Activated CD4-positive, alpha-beta T cell treated with anti-CD3 and anti-CD28 coated beads for 36 hours (primary cell): ENCODE results near the gene SLC22A17. TPM values are rescaled to one million over a fixed set of nuclear protein-coding genes. Genes with fewer than 3 reads are reported as not detected.
"Not testable (repeated sequence)": the region's sequence is repeated elsewhere in the genome, so short reads cannot be mapped to it uniquely, and the experiment has no call there.

Experiments used
- ATAC-seq: fragments of 200-7000 bp; cut with Tn5 transposase; one replicate; pipeline ENCODE4 v1.10.0; 2021; ENCODE audit warnings: mild to moderate bottlenecking, moderate library complexity
- CTCF ChIA-PET: fragments of 350-600 bp; sonication (Branson Sonifier 250); formaldehyde crosslinking; loops from one replicate; lab custom pipeline; 2021; ENCODE audit warnings: antibody characterized with exemption; lab: Charles Lee
- POLR2A ChIA-PET: fragments of 350-600 bp; sonication (Branson Sonifier 250); formaldehyde crosslinking; loops from one replicate; lab custom pipeline; 2021; ENCODE audit warnings: antibody characterized with exemption, inconsistent platforms; lab: Charles Lee
- DNase-seq: peaks from one replicate; pipeline ENCODE4 v3.0.0-alpha.2; 2020
- H3K27ac Mint-ChIP-seq: one replicate; pipeline ENCODE4 v1.8.0; 2021; ENCODE audit warnings: mixed read lengths
- H3K27me3 Mint-ChIP-seq: one replicate; pipeline ENCODE4 v1.8.0; 2021; ENCODE audit warnings: mixed read lengths
- H3K36me3 Mint-ChIP-seq: one replicate; pipeline ENCODE4 v1.8.0; 2021; ENCODE audit warnings: low read depth, mixed read lengths
- H3K4me1 Mint-ChIP-seq: one replicate; pipeline ENCODE4 v1.8.0; 2021; ENCODE audit warnings: mixed read lengths
- H3K4me3 Mint-ChIP-seq: one replicate; pipeline ENCODE4 v1.8.0; 2021; ENCODE audit warnings: mild to moderate bottlenecking, moderate library complexity, mixed read lengths
- H3K9me3 Mint-ChIP-seq: one replicate; pipeline ENCODE4 v1.8.0; 2021; ENCODE audit warnings: low read depth, mixed read lengths
- intact Hi-C, 2 experiments: fragments of 100-400 bp; cut with DNase I in 1 of 2; cut with micrococcal nuclease in 1 of 2; formaldehyde crosslinking; loops; one replicate each; pipeline versions ENCODE4 v1.14.2 to v1.15.1; 2022 to 2024; cut with DNase I, micrococcal nuclease
- total RNA-seq, 2 experiments: library from RNA; stranded (reverse); gene quantifications; one replicate each; pipeline ENCODE4 v1.2.3, GENCODE V29; 2021

Gene SLC22A17
- total RNA-seq, 2 experiments from 2014 or later = 4.7 to 5.3 TPM

- H3K4me1 Mint-ChIP-seq = peaks cover 15% of the 10 kb centered on the region
- H3K27me3 Mint-ChIP-seq = no peaks in the 10 kb centered on the region
- intact Hi-C loops = no loop called here
- peak overlapping the region; percentile 4 for H3K27ac Mint-ChIP-seq
- no peak overlapping the region for H3K4me3 Mint-ChIP-seq
- DNase-seq = no peak
- POLR2A ChIA-PET = interaction anchor here (0.6 to 1.8 kb wide), 5 partner anchors 16 to 39 kb away, joined by 3 to 11 read pairs (median 3); partner anchors contain the start of genes PPP1R3E and SLC22A17
- no peak for ATAC-seq
- CTCF ChIA-PET = interaction anchor here (0.8 to 11.6 kb wide), 21 partner anchors 9 to 304 kb away, joined by 3 to 173 read pairs (median 3); partner anchors contain the start of genes CMTM5 and PPP1R3E
- no peaks in the 10 kb centered on the region for H3K9me3 Mint-ChIP-seq
- peaks cover 33% of the 10 kb centered on the region for H3K36me3 Mint-ChIP-seq
Measured at GRCh38 chr14:23326491-23327332, 26.0 kb downstream of the SLC22A17 start.

GRCh38 chr14:23325746-23326145 lies 26.9 kb downstream of the SLC22A17 start:
- H3K27me3 Mint-ChIP-seq, H3K27ac Mint-ChIP-seq, H3K9me3 Mint-ChIP-seq, intact Hi-C loops, ATAC-seq, DNase-seq, H3K4me3 Mint-ChIP-seq: not testable (repeated sequence)
- ChIA-PET POLR2A (interaction anchor here (1.7 to 1.8 kb wide), 2 partner anchors 24 to 27 kb away, joined by 4 to 11 read pairs; partner anchors contain the start of genes PPP1R3E and SLC22A17), CTCF (interaction anchor here (0.6 to 11.6 kb wide), 7 partner anchors 26 to 57 kb away, joined by 3 to 173 read pairs (median 4); partner anchors contain the start of gene PPP1R3E)
- H3K4me1 Mint-ChIP-seq = peaks cover 15% of the 10 kb centered on the region
- H3K36me3 Mint-ChIP-seq = peaks cover 33% of the 10 kb centered on the region

- CTCF ChIA-PET = interaction anchor here (2.6 to 11.6 kb wide), 2 partner anchors 25 to 55 kb away, joined by 14 to 173 read pairs; partner anchors contain the start of gene PPP1R3E
- H3K4me1 Mint-ChIP-seq = peaks cover 20% of the 10 kb centered on the region
- no peak overlapping the region for H3K27ac Mint-ChIP-seq
- no peak overlapping the region for H3K4me3 Mint-ChIP-seq
- DNase-seq (no peak), ATAC-seq (no peak)
- H3K9me3 Mint-ChIP-seq = no peaks in the 10 kb centered on the region
- intact Hi-C loops = loop anchor here in 1 of 2 experiments (5.0 kb wide), 2 partner anchors 232 to 1117 kb away; partner anchors contain the start of genes SDR39U1 and THTPA
- H3K27me3 Mint-ChIP-seq = no peaks in the 10 kb centered on the region
- H3K36me3 Mint-ChIP-seq = peaks cover 33% of the 10 kb centered on the region
- POLR2A ChIA-PET = interaction anchor here (0.6 kb wide), 1 partner anchor 15 kb away, joined by 7 read pairs; no protein-coding TSS in a partner anchor
Measured at GRCh38 chr14:23324993-23325392, 27.7 kb downstream of the SLC22A17 start.

GRCh38 chr14:23324455-23324846 lies 28.2 kb downstream of the SLC22A17 start:
- no peaks in the 10 kb centered on the region for H3K9me3 Mint-ChIP-seq
- peaks cover 25% of the 10 kb centered on the region for H3K4me1 Mint-ChIP-seq
- ChIA-PET CTCF (interaction anchor here (0.6 to 11.6 kb wide), 4 partner anchors 24 to 236 kb away, joined by 3 to 173 read pairs (median 14); partner anchors contain the start of gene PPP1R3E), POLR2A (no interaction called here)
- H3K27ac Mint-ChIP-seq = no peak overlapping the region
- ATAC-seq (no peak), DNase-seq (no peak)
- no peaks in the 10 kb centered on the region for H3K27me3 Mint-ChIP-seq
- H3K36me3 Mint-ChIP-seq = peaks cover 34% of the 10 kb centered on the region
- no peak overlapping the region for H3K4me3 Mint-ChIP-seq
- intact Hi-C loops = loop anchor here in 1 of 2 experiments (5.0 kb wide), 2 partner anchors 233 to 1118 kb away; partner anchors contain the start of genes SDR39U1 and THTPA

GRCh38 chr14:23323838-23324454 lies 28.7 kb downstream of the SLC22A17 start:
- ChIA-PET POLR2A (interaction anchor here (4.7 kb wide), 1 partner anchor 21 kb away, joined by 93 read pairs; the partner anchor contains the start of gene PPP1R3E), CTCF (interaction anchor here (0.6 to 11.6 kb wide), 5 partner anchors 14 to 237 kb away, joined by 3 to 173 read pairs (median 14); partner anchors contain the start of gene PPP1R3E)
- Mint-ChIP-seq H3K27ac (peak overlapping the region; percentile 9), H3K36me3 (peaks cover 34% of the 10 kb centered on the region), H3K4me1 (peaks cover 25% of the 10 kb centered on the region), H3K9me3 (no peaks in the 10 kb centered on the region), H3K4me3 (no peak overlapping the region), H3K27me3 (no peaks in the 10 kb centered on the region)
- ATAC-seq (no peak), DNase-seq (no peak)
- intact Hi-C loops = loop anchor here (2.0 to 5.0 kb wide), 3 partner anchors 59 to 1118 kb away; partner anchors contain the start of genes SDR39U1 (in 1 of the 2) and THTPA (in 1 of the 2)

GRCh38 chr14:23322568-23323517 lies 29.8 kb downstream of the SLC22A17 start:
- H3K27me3 Mint-ChIP-seq = no peaks in the 10 kb centered on the region
- ChIA-PET CTCF (interaction anchor here (0.8 to 11.6 kb wide), 15 partner anchors 9 to 254 kb away, joined by 3 to 173 read pairs (median 5); partner anchors contain the start of genes HOMEZ and PPP1R3E), POLR2A (interaction anchor here (0.6 to 4.7 kb wide), 7 partner anchors 20 to 588 kb away, joined by 3 to 93 read pairs (median 6); partner anchors contain the start of genes ACIN1, C14orf119, HOMEZ and PPP1R3E)
- ATAC-seq = no peak
- DNase-seq = no peak
- peaks cover 25% of the 10 kb centered on the region for H3K4me1 Mint-ChIP-seq
- H3K27ac Mint-ChIP-seq = peak overlapping the region; percentile 94
- intact Hi-C loops = loop anchor here (1.0 to 5.0 kb wide), 4 partner anchors 37 to 1119 kb away; partner anchors contain the start of genes HOMEZ (in 1 of the 2), SDR39U1 (in 1 of the 2) and THTPA (in 1 of the 2)
- H3K9me3 Mint-ChIP-seq = no peaks in the 10 kb centered on the region
- peaks cover 34% of the 10 kb centered on the region for H3K36me3 Mint-ChIP-seq
- peak overlapping the region; percentile 93 for H3K4me3 Mint-ChIP-seq

- DNase-seq (peak; percentile 82), ATAC-seq (peak; percentile 7)
- Mint-ChIP-seq H3K27ac (peak overlapping the region; percentile 94), H3K4me3 (peak overlapping the region; percentile 93), H3K36me3 (peaks cover 34% of the 10 kb centered on the region), H3K9me3 (no peaks in the 10 kb centered on the region), H3K27me3 (no peaks in the 10 kb centered on the region), H3K4me1 (peaks cover 25% of the 10 kb centered on the region)
- ChIA-PET POLR2A (interaction anchor here (0.6 to 4.7 kb wide), 13 partner anchors 19 to 825 kb away, joined by 3 to 93 read pairs (median 4); partner anchors contain the start of genes ACIN1, C14orf119, HOMEZ and NGDN), CTCF (interaction anchor here (0.7 to 11.6 kb wide), 21 partner anchors 10 to 253 kb away, joined by 3 to 173 read pairs (median 4); partner anchors contain the start of genes AP1G2, HOMEZ, NGDN and PPP1R3E)
- intact Hi-C loops = loop anchor here (1.0 to 5.0 kb wide), 16 partner anchors 21 to 1938 kb away; partner anchors contain the start of genes HOMEZ (in 2 of the 2), NGDN (in 2 of the 2), THTPA (in 2 of the 2) and ACIN1 (in 1 of the 2)
Measured at GRCh38 chr14:23321572-23322547, 30.8 kb downstream of the SLC22A17 start.

GRCh38 chr14:23320584-23321571 lies 31.8 kb downstream of the SLC22A17 start, which contains the start of gene PABPN1:
Gene PABPN1 (plus strand): TSS chr14:23321457. CDS start chr14:23321470, 13 bp downstream.
- peak; percentile 98 for DNase-seq

More at GRCh38 chr14:23320584-23321571, 31.8 kb downstream of the SLC22A17 start, which contains the start of gene PABPN1:
- peak; percentile 91 for ATAC-seq
- Mint-ChIP-seq H3K27ac (peak within 1 kb of the TSS; percentile 95), H3K4me1 (peaks cover 25% of the 10 kb centered on the region), H3K4me3 (peak within 1 kb of the TSS; percentile 93), H3K36me3 (peaks cover 32% of the 10 kb centered on the region), H3K27me3 (no peaks in the 10 kb centered on the region), H3K9me3 (no peaks in the 10 kb centered on the region)
- ChIA-PET POLR2A (interaction anchor here (0.5 to 4.7 kb wide), 11 partner anchors 18 to 826 kb away, joined by 3 to 93 read pairs (median 4); partner anchors contain the start of genes ACIN1, C14orf119, HOMEZ and NGDN), CTCF (interaction anchor here (0.5 to 11.6 kb wide), 20 partner anchors 12 to 825 kb away, joined by 3 to 173 read pairs (median 4); partner anchors contain the start of genes ACIN1, AP1G2, C14orf119 and HOMEZ)
- intact Hi-C loops = loop anchor here (1.0 to 5.0 kb wide), 15 partner anchors 20 to 1937 kb away; partner anchors contain the start of genes NGDN (in 2 of the 2), THTPA (in 2 of the 2), ACIN1 (in 1 of the 2) and AP1G2 (in 1 of the 2)
